HG02642 (cell line): ENCODE results near the gene CBX5.
"Not testable (repeated sequence)": the region's sequence is repeated elsewhere in the genome, so short reads cannot be mapped to it uniquely, and the experiment has no call there.

Experiments
- ATAC-seq: cut with Tn5 transposase; IDR thresholded peaks from one replicate; pipeline ENCODE4 v1.9.1; 2021; ENCODE audit warnings: mild to moderate bottlenecking; ENCODE audit not compliant: unreplicated experiment, poor library complexity

The CBX5 gene

DNA sequence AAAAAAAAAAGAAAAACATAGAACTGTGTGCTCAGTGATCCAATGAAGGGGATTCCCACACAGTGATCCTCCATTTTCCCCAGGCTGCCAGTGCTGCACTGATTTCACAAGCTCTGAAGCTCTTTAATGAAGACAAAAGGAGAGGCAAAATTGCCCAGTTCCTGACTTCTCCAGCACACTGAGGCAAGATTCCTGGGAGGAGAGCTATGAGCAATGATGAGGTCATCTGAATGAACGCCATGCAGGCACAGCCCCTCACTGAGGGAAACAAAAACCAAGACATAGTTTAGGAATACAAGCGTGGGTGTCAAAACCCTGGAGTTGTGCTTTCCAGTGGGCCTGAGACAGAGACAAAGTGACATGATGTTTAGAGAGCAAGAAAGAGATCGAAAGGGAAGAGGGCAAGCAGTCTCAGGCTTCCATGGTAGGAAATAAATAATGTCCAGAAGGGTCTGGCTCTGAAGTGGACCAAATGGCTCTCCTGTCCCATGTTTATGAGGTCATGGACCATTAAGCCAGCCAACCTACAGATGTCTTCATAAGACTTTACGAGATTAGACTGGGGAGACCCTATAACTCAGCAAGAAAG lies 50.2 kb downstream of the CBX5 start:
- no peak for ATAC-seq

DNA sequence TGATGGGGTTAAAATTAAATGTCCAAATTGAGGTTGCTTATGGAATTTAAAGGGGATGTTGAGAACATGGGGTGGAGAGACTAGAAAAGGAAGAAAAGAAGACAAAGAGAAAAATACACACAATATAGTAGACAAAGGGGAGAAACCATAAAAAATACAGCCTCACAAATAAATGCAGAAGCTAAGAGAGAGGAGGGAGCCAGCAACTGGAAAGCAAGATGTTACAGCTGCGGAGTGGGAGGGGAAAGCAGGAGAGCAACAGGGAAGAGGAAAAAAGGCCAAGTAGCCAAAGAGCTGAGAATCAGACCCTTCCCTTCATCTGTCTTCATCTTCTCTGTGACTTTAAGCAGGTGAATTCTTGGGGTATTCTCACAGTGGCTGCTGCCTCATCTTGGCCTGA lies 51.5 kb downstream of the CBX5 start:
- ATAC-seq = no peak

DNA sequence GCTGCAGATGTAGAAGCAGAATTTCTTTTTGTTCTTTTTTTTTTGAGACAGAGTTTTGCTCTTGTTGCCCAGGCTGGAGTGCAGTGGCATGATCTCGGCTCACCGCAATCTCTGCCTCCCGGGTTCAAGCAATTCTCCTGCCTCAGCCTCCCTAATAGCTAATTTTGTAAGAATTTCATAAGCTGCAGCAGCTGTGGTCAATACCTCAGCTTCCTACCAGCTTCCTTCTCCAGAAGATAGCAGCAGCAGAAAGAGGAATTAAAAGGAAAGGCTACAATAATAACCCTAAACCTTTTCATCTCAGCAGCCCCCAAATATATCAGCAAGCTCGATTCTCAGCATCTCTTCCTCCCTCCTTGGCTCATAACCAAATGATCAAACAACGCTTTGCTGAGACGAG lies 52.0 kb downstream of the CBX5 start:
- ATAC-seq = not testable (repeated sequence)

DNA sequence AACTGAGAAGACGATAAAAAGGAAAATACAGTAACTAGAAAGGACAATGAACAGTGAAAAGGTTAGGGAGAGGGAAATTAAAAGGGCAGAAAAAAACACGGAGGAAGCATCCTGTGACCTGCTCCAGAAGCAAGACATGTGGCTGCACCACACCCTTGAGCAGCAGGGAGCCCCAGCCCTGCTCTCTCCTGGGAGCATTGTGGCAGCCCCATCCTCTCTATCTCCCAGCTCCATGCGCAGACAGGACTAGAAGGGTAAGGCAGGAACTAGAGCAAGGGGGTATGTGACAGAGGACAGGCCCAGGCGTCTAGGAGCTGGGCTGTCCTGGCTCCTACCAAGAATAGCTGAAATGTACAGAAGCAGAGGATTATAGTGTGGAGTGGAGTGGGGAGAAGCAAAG lies 52.5 kb downstream of the CBX5 start:
- no peak for ATAC-seq

DNA sequence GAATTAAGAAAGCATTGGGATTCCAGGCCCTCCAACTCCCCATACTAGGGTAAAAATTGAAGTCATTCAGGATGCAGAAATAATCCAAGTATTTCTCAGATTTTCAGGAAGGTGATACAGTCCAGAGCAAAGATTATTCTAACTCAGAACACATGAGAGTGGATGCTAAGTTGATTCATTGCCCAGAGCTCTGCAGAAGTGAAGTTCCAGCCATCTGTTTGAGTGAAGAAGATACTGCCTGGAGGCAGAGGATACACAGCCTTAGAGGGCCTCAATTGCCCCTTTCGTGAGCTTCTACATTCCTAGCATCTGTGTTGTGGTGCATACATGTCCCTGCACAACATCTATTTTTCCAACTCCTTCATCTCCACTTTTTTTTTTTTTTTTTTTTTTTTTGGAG lies 54.3 kb downstream of the CBX5 start:
- ATAC-seq = no peak

DNA sequence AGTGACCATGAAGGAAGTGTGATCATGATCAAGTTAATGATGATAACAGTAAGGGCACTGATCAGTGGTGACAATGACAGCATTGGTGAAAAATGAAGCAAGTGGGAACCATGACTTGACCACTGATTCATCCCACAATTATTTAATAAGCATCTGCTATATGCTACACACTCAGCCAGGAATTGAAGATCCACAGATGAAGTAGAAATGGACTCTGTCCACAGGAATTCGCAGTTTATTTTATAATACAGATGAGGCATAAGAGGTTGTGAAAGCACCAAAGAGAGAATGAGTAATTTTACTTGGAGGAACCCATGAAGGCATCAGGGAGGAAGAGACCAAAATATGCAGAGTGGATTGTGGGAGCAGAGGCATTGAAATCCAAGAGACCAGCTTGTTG lies 57.3 kb downstream of the CBX5 start:
- ATAC-seq = no peak

DNA sequence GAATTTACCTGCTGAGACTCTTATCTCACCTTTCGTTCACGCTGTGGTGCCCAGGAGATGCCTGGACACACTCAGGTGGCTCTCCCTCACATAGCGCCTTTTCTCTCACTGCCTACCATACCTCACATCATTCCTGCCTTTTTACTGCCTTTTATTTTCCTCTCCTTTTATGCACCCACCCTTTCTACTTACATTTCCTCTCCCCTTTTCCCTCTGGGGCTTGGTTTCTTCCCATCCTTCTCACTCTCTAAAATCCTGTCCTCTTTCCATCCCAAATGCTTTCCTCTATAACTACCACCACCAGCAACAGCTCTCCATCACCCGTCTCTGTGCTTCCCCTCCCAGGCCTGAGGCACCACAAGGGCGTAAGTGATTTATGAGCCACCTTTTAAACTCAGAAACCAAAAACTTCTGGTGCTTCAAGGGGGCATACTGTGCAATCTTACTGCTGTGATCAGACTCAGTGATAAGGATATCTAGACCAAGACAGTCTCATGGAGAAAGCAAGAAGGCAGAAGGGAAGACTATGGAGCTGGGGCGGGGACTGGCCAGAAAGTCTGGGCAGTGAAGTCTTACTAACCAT lies 58.4 kb downstream of the CBX5 start:
- ATAC-seq = no peak

DNA sequence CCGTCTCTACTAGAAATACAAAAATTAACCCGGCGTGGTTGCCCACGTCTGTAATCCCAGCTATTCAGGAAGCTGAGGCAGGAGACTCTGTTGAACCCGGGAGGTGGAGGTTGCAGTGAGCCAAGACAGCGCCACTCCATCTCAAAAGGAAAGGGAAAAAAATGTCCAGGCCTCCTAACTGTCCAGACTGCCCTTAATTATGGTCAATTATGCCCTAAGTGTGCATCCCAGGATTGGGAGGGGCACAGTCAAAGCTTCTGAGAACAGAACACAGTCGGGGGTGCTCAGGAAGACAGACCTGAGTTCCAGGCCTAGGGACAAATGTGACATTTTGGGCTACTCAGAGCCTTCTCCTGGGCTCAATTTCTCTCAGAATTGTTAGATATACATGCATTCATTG lies 59.4 kb downstream of the CBX5 start:
- no peak for ATAC-seq

DNA sequence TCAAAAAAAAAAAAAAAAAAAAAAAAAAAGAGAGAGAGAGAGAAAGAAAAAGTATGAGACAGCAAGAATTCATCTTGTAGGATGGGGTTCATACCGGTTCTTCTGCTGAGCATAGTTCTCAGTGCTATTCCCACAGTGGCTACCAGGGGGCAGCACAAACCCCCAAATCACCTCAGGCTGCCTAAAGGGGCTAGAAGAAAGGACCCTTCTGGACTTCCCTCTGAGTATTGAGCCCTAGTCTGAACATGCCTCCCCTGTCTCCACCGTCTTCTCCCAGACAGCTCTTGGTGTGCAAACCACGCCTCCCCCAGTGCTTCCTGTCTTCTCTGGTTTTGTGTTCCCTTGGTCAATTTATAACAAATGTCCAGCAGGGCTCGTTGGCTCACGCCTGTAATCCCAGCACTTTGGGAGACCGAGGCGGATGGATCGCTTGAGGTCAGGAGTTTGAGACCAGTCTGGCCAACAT lies 59.8 kb downstream of the CBX5 start:
- ATAC-seq = no peak

DNA sequence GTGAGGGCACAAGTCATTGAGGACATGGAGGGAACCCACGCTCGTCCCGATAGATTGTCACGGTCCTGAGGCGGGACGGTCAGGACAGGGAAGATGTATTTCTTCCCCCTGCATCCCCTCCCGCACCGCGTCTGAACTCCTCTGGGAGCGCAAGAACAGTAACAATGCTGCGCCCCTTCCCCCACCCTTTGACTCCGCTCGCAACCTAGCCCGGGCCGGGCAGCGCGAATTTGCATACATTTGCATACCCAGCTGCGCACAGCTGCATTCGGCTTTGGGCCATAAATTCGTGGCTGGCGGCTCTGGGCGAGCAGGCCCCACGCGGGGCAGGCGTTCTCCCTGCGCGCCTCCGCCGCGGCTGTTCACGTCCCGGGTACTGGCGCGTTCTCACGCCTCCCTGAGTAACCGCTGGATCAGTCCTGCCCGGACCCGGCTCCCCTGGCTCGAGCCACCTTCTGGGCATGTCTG lies 62.1 kb downstream of the CBX5 start:
- no peak for ATAC-seq

DNA sequence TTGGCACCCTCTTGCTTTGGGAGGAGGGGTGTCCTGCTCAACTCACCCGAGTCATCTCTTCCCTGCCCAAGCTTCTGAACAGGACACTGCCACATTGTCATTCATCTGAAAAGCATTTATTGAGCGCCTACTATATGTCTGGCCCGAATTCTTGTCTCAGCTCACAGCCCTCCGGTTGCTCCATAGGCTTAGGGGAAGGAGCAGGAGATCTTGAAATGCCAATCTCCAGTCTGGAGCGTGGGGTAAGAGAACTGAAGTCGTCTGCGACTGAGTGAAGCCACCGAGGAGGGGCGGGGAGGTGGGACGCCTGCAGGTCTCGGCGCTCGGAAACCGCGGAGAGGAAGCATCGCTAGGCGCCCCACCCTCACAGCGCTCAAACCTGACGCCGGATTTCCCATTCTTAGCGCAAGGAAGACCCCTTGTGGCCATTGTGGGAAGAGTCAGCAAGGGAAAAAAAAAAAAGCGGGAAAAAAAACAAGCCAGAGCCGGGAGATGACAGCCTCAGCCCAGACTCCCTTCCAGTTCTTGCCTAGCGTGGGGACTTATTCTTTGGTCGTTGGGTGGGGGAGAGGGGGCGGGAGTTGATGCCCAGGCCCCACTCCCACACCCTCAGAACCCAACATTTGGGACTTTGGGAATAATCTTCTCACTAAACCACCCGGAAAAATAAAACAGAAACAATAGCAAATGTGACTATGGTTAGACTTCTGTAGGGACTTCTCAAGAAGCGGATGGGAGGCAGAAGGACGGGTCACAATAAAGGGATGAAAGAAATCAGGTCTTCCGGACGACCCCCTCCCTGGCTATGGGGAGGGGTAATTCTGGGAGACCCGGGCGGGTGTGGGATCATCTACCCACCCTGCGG lies 62.9 kb downstream of the CBX5 start:
- ATAC-seq = peak; percentile 35

DNA sequence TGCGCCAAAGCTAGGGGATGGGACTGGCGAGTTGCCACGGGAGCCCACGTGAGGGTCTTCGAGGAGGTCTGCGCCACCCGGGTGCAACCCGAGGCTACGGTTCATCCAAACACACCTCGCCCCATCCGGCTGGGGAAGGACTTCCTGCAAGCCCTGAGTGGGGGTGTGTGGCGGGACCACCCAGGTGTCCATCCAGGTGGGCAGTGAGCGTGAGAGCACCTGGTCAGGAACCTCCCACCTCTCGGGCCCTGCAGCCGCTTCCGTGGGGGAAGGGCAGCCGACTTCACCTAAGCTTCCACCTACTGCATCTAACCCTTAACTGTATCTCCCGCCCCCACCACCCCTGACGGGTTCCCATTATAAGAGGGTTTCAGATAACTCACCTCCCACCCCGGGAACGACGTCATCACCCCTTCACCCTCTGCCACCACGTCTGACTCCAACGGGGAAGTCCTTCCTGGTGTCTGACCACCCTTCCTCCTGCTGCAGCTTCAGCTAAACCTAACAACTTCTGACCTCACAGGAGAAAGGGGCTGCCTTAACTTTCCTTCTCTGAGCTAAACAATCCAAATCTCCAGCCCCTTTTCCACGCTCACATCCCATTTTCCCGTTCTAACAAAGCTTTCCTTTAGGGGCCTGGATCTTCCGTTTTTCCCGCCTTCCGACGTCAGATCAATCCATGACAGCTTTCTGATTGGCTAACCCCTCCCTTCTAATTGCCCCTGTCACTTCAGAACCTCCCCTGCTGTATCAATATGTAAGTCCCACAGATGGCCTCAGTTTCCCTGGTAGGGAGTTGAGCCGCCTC lies 63.7 kb downstream of the CBX5 start:
- no peak for ATAC-seq

DNA sequence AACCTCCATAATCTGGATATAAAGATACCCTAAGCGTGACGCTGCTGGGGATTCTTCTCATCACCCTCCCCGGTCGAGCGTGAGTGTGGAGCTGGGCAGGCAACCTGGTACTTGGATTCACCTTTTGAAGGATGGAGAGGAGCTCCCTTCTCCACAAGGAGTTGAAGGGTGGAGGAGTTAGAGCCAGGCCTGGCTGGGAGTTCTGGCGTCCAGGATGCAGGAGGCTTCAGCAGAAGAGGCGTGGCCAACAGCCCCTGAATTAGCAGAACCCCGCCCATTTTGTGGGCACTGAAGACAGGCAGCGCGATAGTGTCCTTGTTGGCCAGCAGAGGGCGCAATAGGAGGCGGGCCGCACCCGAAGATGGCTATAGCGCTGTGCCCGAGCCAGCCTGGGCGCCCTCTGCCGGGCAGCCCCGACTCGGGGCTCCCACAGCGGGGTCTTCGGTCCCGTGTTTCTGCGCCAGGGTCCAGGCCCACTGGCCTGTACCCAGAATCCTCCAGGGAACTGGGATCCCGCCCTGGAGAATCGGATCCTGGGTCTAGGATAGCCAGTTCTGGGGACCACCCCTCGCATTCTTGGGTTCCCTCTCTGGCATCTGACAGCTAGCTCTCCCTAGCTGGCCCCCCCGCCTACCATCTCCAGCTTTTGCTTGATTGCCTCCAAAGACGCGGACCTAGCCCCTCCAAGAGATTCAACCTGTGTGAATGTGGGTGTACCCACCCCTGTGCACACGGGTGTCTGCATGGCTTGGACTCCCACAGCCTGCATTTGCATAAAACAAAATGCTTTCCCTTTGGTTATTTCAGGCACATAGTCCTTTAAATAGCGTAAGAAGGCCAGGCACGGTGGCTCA lies 65.1 kb downstream of the CBX5 start:
- peak; percentile 81 for ATAC-seq

DNA sequence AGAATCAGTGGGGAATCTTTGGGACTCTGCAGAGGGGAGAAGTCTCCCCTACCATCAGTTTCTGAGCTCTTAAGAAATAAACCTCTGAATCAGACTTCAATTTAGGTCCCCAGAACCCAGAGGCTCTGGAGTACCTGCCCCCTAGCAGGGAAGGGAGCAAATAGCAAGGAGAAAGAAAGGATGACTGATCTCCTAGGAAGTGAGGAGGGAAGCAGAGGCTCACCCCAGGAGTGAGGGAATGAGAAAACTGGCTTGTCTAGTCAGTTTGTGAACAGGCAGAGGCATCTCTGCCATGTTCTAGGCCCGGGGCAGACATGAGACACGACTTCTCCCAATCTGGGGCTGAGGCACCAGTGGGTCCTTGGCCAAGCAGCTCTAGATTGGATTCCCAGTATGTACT lies 66.8 kb downstream of the CBX5 start:
- ATAC-seq = no peak

DNA sequence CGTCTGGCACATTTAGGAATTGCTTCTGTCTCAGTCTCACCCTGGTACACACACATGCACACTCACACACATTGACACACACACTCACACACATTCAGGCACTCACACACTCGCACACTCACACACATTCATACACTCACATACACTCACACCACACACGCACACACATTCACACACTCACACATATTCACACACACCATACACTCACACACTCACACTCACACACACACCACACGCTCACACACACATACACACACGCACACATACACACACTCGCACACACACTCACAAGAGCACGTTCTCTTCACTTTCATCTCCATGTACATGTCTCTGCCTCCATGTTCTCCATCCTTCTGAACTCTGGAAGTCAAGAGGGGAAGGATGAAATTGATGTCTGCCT lies 68.0 kb downstream of the CBX5 start:
- no peak for ATAC-seq

DNA sequence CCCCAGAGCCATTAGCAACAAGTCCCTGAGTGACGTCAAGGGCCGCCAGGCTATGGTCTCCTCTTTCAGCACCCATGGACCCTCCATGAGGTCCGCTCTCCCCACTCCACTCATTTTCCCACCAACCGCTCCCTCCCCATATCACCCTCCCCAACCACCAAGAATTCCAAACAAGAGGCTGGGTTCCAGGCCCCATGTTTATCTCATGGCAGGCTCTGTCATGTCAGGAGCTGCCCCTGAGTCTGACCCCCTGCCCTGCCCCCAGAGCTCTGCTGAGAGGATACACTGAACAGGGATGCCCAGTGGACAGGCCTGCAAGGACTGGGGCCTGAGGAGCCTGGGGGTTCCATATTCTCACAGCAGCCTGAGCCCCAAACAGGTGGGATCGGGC lies 69.5 kb downstream of the CBX5 start:
- ATAC-seq = no peak

DNA sequence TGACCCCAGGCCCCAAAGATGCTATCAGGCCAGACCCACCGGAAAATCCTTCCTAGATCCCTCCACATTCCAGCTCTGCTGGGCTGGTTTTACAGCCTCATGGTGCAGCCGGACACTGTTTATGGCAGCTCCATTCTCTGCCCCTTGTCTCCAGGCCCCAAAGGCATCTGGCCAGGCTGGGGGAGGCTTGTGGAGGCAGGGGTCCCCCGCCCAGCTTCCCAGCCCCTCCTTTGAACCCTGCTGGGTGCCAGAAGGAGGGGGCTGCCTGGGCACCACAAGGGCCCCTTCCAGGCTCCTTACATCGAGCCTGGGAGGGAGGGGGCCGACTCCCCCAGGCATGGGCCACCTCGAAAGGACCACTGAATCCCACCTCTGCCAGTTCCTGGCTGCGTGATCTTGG lies 71.3 kb downstream of the CBX5 start:
- no peak for ATAC-seq

DNA sequence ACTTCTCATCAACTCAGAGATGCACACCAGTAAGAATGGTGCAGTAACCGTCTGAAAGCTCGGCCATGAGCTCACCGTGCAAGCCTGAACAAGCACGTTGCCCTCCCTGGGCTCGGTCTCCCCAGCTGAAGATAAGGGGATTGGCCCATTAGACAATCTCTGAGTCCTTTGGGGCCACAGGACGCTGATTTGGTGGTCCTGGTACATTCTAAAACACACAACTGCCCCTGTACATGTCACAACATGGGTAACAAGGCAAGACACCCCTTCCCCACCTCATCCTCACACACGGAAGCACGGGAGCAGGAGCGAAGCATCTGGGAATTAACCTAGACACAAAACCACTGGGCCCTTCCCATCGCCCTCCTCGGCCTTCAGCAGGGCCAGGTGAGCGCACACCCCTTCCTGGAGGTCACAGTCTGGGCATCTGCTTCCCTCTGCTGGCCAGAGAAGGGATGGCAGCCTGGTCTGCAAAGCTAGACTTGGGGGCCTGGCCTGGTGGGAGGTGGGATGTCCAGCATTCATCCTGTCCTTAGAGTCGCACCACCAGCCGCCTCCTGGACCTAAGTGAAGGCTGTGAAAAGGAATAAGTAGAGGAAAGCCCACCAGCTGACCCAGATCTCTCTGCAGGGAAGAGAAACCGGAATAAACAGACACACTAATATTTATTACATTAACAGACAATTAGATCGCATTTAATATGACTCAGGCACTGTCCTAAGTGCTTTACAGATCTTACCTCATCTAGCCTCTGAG lies 72.2 kb downstream of the CBX5 start:
- ATAC-seq = peak; percentile 79

DNA sequence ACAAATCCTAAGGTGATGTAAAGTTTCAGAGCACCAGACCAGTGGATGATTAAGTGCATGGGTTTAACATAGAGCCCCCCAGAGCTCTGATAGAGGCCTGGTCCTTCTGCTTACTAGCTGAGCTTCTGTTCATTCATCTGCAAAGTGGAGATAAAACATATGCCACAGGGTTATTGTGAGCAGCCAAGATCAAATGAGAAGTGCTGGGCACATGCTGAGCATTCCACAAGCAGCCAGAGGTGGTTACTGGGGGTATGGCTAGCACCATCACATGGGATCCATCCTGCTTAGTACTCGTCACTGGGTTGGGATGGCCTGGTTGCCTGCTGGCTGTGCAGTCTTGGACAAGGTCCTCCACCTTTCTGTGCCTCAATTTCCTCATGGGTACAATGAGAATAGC lies 73.1 kb downstream of the CBX5 start:
- ATAC-seq = no peak
